HEK293T (cell line): ENCODE measurements around the gene MAP4.

ENCODE experiments used
- CTCF ChIA-PET: fragments of 350-600 bp; formaldehyde crosslinking; extraction: SDS; loops from one replicate; lab custom pipeline; 2021; ENCODE audit warnings: antibody characterized with exemption, inconsistent platforms; lab: Yijun Ruan, JAX
- POLR2A ChIA-PET: fragments of 350-600 bp; formaldehyde crosslinking; extraction: SDS; loops from one replicate; lab custom pipeline; 2020; ENCODE audit warnings: antibody characterized with exemption, inconsistent platforms; lab: Yijun Ruan, JAX
- DNase-seq: peaks from one replicate; pipeline ENCODE4 v3.0.0; 2012; ENCODE audit warnings: mixed read lengths; ENCODE audit errors: extremely low spot score
- ARNT ChIP-seq: fragments of 450-650 bp; IDR thresholded peaks from 2 replicates; pipeline ENCODE4 v1.6.1; 2017; ENCODE audit warnings: mild to moderate bottlenecking
- BHLHE40 ChIP-seq: fragments of 450-650 bp; IDR thresholded peaks from 2 replicates; pipeline ENCODE4 v1.6.1; 2016; ENCODE audit warnings: mild to moderate bottlenecking, moderate library complexity, borderline replicate concordance
- CTBP1 ChIP-seq: fragments of 450-650 bp; IDR thresholded peaks from 2 replicates; pipeline ENCODE4 v1.6.1; 2016; ENCODE audit warnings: borderline replicate concordance
- ELF4 ChIP-seq: fragments of 450-650 bp; IDR thresholded peaks from 2 replicates; pipeline ENCODE4 v1.6.1; 2017; ENCODE audit warnings: antibody characterized with exemption
- FOXA1 ChIP-seq: fragments of 450-650 bp; IDR thresholded peaks from 2 replicates; pipeline ENCODE4 v1.6.1; 2016; ENCODE audit warnings: mild to moderate bottlenecking
- FOXK2 ChIP-seq: fragments of 450-650 bp; IDR thresholded peaks from 2 replicates; pipeline ENCODE4 v1.6.1; 2016; ENCODE audit warnings: mild to moderate bottlenecking
- FOXM1 ChIP-seq: fragments of 450-650 bp; IDR thresholded peaks from 2 replicates; pipeline ENCODE4 v1.6.1; 2017; ENCODE audit warnings: mild to moderate bottlenecking, borderline replicate concordance
- HDGF ChIP-seq: fragments of 450-650 bp; IDR thresholded peaks from 2 replicates; pipeline ENCODE4 v1.6.1; 2017; ENCODE audit warnings: antibody characterized with exemption, borderline replicate concordance
- L3MBTL2 ChIP-seq: fragments of 450-650 bp; conservative IDR thresholded peaks from 2 replicates; pipeline ENCODE4 v1.6.1; 2016; ENCODE audit warnings: mild to moderate bottlenecking
- LEF1 ChIP-seq: fragments of 450-650 bp; IDR thresholded peaks from 2 replicates; pipeline ENCODE4 v1.6.1; 2017; ENCODE audit warnings: mild to moderate bottlenecking, borderline replicate concordance
- NFRKB ChIP-seq: fragments of 450-650 bp; IDR thresholded peaks from 2 replicates; pipeline ENCODE4 v1.6.1; 2016; ENCODE audit warnings: mild to moderate bottlenecking, moderate library complexity
- SP1 ChIP-seq: fragments of 450-650 bp; IDR thresholded peaks from 2 replicates; pipeline ENCODE4 v1.6.1; 2017
- SUZ12 ChIP-seq: fragments of 450-650 bp; IDR thresholded peaks from 2 replicates; pipeline ENCODE4 v1.6.1; 2016; ENCODE audit warnings: mild to moderate bottlenecking
- TARDBP ChIP-seq: fragments of 450-650 bp; IDR thresholded peaks from 2 replicates; pipeline ENCODE4 v1.6.1; 2016
- ZNF384 ChIP-seq: fragments of 450-650 bp; IDR thresholded peaks from 2 replicates; pipeline ENCODE4 v1.6.1; 2016
- TF ChIP-seq, protein P1 (sequence below): fragments of 450-650 bp; IDR thresholded peaks from 2 replicates; pipeline ENCODE4 v1.6.1; 2016

The MAP4 gene

DNA sequence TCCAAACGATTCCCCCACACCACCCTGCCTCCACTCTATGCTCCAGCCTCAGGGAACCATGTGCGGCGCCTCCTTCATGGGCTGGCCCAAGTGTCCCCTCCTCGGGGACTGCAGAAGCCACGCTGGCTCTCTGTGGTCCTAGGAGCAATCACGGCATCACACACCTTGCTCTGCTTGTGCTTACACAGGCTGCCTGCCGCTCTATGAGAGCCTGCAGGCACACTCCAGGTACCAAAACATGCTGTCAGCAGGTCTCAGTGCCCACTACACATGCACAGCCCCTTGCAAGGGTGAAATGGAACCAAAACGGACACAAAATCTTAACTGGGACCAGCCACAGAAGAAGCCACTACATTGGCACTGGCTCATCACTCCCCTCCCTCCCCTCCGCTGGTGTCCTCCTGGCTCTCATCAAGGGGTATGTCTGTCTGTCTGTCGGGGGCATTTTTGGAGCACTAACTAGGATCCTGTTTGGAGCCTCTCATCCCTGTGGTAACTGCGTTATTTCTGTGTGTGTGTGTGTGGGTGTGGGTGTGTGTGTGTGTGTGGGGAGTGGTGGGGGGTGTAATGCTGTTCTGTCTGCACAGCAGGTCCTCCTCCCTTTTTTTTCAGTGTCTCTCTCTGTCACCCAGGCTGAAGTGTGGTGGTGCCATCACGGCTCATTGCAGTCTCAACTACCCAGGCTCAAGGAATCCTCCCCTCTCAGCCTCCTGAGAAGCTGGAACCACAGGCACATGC is 152.7 kb downstream of the MAP4 start:
- ChIA-PET CTCF (interaction anchor here (0.6 kb wide), 1 partner anchor 406 kb away, joined by 3 read pairs; no protein-coding TSS in a partner anchor), POLR2A (no interaction called here)
- TF ChIP-seq ELF4: no peak
- TF ChIP-seq, protein P1, sequence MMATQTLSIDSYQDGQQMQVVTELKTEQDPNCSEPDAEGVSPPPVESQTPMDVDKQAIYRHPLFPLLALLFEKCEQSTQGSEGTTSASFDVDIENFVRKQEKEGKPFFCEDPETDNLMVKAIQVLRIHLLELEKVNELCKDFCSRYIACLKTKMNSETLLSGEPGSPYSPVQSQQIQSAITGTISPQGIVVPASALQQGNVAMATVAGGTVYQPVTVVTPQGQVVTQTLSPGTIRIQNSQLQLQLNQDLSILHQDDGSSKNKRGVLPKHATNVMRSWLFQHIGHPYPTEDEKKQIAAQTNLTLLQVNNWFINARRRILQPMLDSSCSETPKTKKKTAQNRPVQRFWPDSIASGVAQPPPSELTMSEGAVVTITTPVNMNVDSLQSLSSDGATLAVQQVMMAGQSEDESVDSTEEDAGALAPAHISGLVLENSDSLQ: no peak
- no peak for TF ChIP-seq BHLHE40
- no peak for TF ChIP-seq NFRKB
- TF ChIP-seq ZNF384: no peak
- TF ChIP-seq L3MBTL2: no peak
- DNase-seq: no peak

DNA sequence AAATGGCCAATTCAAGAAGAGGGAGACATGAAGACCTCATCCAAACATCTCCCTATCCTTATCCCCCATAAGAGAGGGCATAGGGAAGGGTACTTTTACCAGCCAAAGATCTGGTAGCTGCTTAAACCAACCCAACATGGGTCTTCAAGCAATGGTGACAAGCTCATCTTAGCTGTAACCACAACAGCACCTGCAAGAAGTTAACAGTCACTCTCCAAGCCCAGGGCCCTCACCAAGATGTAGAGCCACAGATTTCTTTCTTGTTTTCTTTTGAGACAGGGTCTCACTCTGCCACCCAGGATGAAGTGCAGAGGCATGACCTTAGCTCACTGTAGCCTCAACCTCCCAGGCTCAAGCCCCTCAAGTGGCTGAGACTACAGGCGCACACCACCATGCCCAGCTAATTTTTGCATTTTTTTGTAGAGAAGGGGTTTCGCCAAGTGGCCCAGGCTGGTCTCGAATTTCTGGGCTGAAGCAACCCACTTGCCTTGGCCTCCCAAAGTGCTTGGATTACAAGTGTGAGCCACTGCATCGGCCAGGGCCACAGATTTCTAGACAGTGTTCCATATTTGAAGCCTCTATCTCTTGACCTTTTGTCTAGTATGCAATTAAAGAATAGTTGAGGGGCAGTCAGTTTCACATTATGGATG is 156.1 kb downstream of the MAP4 start:
- no peak for DNase-seq
- CTCF ChIA-PET: no interaction called here
- POLR2A ChIA-PET: no interaction called here
- TF ChIP-seq ARNT (no peak), SP1 (no peak)

DNA sequence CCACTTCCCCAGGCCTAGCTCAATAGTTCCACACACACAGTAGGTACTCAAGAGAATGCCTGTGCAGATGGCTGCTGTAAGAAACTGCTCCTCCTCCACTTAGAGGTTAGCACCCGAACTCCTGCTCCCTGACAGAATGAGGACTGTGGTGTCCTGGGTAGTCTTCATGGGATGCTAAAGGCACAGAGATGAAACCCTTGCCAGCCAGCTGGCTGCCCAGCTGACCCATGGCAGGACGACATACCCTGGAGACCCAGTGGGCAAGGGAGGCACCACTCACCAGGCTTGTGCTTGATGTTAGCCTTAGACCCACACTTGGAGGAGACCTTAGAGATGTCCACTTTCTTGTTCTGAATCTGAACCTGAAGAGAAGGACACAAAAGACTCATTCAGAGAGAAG is 159.1 kb downstream of the MAP4 start:
- no peak for DNase-seq
- no peak for TF ChIP-seq SUZ12
- TF ChIP-seq FOXA1: no peak
- TF ChIP-seq, protein P1: no peak
- no peak for TF ChIP-seq L3MBTL2
- no peak for TF ChIP-seq ELF4
- no peak for TF ChIP-seq CTBP1
- TF ChIP-seq FOXM1: no peak
- no peak for TF ChIP-seq ZNF384
- no peak for TF ChIP-seq FOXK2
- TF ChIP-seq HDGF: no peak
- TF ChIP-seq NFRKB: no peak
- POLR2A ChIA-PET: no interaction called here
- CTCF ChIA-PET: no interaction called here

DNA sequence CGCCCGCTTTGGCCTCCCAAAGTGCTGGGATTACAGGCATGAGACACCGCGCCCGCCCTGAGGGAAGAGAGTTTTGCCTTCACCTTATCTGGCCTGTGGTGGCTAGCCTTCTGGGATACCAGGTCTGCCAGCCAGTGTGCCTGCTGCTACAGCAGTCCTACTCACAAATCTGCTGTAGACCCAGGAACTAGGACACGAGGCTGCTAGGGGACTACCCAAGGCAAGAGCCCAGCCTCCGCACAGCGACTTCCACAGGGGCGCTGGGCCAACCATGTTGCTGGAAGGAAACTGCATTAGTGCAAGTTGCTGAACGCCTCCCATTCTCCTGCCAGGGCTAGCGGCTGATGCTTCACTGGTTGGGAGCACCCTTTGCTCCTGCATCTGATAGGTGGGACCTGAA is 159.5 kb downstream of the MAP4 start:
- DNase-seq: no peak
- ChIA-PET POLR2A (no interaction called here), CTCF (no interaction called here)
- TF ChIP-seq FOXA1 (no peak), SP1 (no peak), ZNF384 (no peak), HDGF (no peak), ELF4 (no peak), LEF1 (no peak), L3MBTL2 (no peak), NFRKB (no peak), CTBP1 (no peak), TARDBP (no peak), SUZ12 (no peak), FOXM1 (no peak), FOXK2 (no peak), BHLHE40 (no peak), ARNT (no peak)
- TF ChIP-seq, protein P1: no peak

DNA sequence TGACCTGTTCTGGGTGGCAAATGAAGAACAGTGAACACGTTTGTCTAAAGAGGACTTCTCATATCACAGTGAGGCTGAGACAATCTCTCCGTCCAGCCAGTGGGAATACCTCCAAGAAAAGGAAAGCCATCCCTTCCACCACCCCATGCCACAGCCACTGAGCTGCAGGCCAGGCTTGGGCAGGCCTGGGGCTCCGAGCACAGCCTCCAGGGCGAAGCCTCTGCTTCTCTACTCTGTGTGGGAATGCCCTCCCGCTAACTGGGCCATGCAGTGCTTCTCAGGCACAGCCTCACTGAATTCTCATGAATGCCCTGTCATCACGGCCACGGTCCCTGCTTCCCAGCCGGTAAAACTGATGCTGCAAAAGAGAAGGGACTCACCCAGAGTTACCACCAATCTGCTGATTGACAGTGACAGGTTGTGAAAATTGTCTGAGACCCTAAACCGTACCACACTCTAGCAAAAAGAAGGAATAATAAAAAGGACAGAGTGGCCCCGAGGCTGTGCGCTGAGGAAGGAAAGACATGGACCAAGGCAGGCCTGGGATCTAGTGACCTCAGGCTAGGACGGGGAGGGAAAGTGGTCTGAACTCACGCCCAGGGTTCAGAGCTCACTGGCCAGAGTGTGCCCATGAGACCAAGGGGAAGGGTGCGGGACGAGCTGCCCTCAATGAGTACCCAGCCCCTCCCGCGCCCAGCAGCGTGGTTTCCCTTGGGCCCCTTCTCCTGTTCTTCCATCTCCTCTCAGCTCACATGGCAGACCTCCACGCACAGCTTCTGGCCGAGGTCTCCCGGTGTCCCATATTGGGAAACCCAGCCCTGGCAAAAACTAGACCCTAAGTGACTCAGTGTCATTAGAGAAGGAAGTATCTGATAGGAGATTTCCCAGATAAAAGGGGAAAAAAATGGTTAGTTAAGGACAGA is 160.5 kb downstream of the MAP4 start:
- peak; percentile 3 for DNase-seq
- ChIA-PET CTCF (interaction anchor here (0.8 to 2.5 kb wide), 2 partner anchors 295 kb away, joined by 3 to 10 read pairs; no protein-coding TSS in a partner anchor), POLR2A (no interaction called here)
- TF ChIP-seq NFRKB: no peak
- no peak for TF ChIP-seq ARNT
- TF ChIP-seq SP1: no peak
- no peak for TF ChIP-seq SUZ12
- TF ChIP-seq L3MBTL2: no peak
- no peak for TF ChIP-seq FOXK2
- no peak for TF ChIP-seq TARDBP
- TF ChIP-seq ZNF384: no peak
- TF ChIP-seq BHLHE40: no peak
- TF ChIP-seq, protein P1: no peak
